OCI-LY7 (cell line): ENCODE measurements around the gene AIP. TPM values are rescaled to one million over a fixed set of nuclear protein-coding genes. Genes with fewer than 3 reads are reported as not detected.

Experiments used
- Bru-seq: library from RNA; stranded (reverse); fragments of 400-500 nt; gene quantifications from one replicate; lab custom pipeline; 2021; lab: Mats Ljungman, UMichigan
- BruChase-seq, 2 experiments: library from RNA; stranded (reverse); fragments of 400-500 nt; gene quantifications; one replicate each; lab custom pipeline; 2021; lab: Mats Ljungman, UMichigan
- BruUV-seq: library from RNA; stranded (reverse); fragments of 400-500 nt; replicated peaks from 2 replicates; lab custom pipeline; 2021; lab: Mats Ljungman, UMichigan
- CTCF ChIA-PET: fragments of 300-600 bp; sonication (Branson Sonifier 250); formaldehyde crosslinking; loops from one replicate; lab custom pipeline; 2022; ENCODE audit warnings: antibody characterized with exemption; ENCODE audit not compliant: unreplicated experiment; lab: Charles Lee
- POLR2A ChIA-PET: fragments of 300-600 bp; sonication (Branson Sonifier 250); formaldehyde crosslinking; loops from one replicate; lab custom pipeline; 2022; ENCODE audit warnings: antibody characterized with exemption; lab: Charles Lee
- DNase-seq: peaks from one replicate; pipeline ENCODE4 v3.0.0-alpha.2; 2015; ENCODE audit warnings: low spot score
- H2AFZ ChIP-seq: fragments of 200-600 bp; sonication (generic), shearing (Covaris generic); 2 replicates; pipeline ENCODE4 v1.6.1; 2014; ENCODE audit warnings: mild to moderate bottlenecking, antibody characterized with exemption, low read length, moderate library complexity
- H3K27ac ChIP-seq: fragments of 200-600 bp; sonication (generic); 2 replicates; pipeline ENCODE4 v1.5.1; 2014; ENCODE audit warnings: mixed run types, low read depth, mild to moderate bottlenecking, moderate library complexity, low read length, inconsistent platforms; ENCODE audit not compliant: poor library complexity, severe bottlenecking
- H3K36me3 ChIP-seq: fragments of 200-600 bp; sonication (generic); 2 replicates; pipeline ENCODE4 v1.6.1; 2014; ENCODE audit warnings: mild to moderate bottlenecking, antibody characterized with exemption, low read length, moderate library complexity, mixed read lengths; ENCODE audit not compliant: insufficient read depth
- H3K4me1 ChIP-seq: fragments of 200-600 bp; sonication (generic); 2 replicates; pipeline ENCODE4 v1.5.1; 2014; ENCODE audit warnings: mild to moderate bottlenecking, low read length; ENCODE audit not compliant: insufficient read depth, poor library complexity, severe bottlenecking
- H3K4me2 ChIP-seq: fragments of 200-600 bp; sonication (generic); 2 replicates; pipeline ENCODE4 v1.6.1; 2014; ENCODE audit warnings: mild to moderate bottlenecking, low read length
- H3K4me3 ChIP-seq: fragments of 200-600 bp; sonication (generic); 2 replicates; pipeline ENCODE4 v1.5.1; 2014; ENCODE audit warnings: mild to moderate bottlenecking, low read depth, low read length; ENCODE audit not compliant: poor library complexity, severe bottlenecking
- H3K79me2 ChIP-seq: fragments of 200-600 bp; sonication (generic); 2 replicates; pipeline ENCODE4 v1.6.1; 2016; ENCODE audit warnings: low read depth, mild to moderate bottlenecking, low read length, moderate library complexity, mixed read lengths; ENCODE audit not compliant: insufficient read depth
- H3K9me2 ChIP-seq: fragments of 200-600 bp; sonication (generic); 2 replicates; pipeline ENCODE4 v1.6.1; 2016; ENCODE audit warnings: mild to moderate bottlenecking, low read length, mixed read lengths; ENCODE audit not compliant: insufficient read depth
- H3K9me3 ChIP-seq: fragments of 200-600 bp; sonication (generic); 2 replicates; pipeline ENCODE4 v1.6.1; 2014; ENCODE audit warnings: mild to moderate bottlenecking, mixed run types, low read length, mixed read lengths
- H4K20me1 ChIP-seq: fragments of 200-600 bp; sonication (generic); 2 replicates; pipeline ENCODE4 v1.6.1; 2014; ENCODE audit warnings: mild to moderate bottlenecking, antibody characterized with exemption, low read length, moderate library complexity, mixed read lengths; ENCODE audit not compliant: insufficient read depth
- EZH2phosphoT487 ChIP-seq: fragments of 200-600 bp; sonication (generic); IDR thresholded peaks from 2 replicates; pipeline ENCODE4 v1.6.1; 2018; ENCODE audit warnings: low read depth, borderline replicate concordance, mild to moderate bottlenecking, mixed run types, antibody characterized with exemption, low read length, moderate library complexity, mixed read lengths
- intact Hi-C: fragments of 100-400 bp; cut with micrococcal nuclease; formaldehyde crosslinking; loops from one replicate; pipeline ENCODE4 v1.10.0; 2022; ENCODE audit not compliant: unreplicated experiment
- long read RNA-seq: library from polyadenylated mRNA; stranded (forward); transcript quantifications from one replicate; pipeline ENCODE4 v2.0.0, GENCODE V29; 2022
- total RNA-seq, 2 experiments: library from RNA; depleted of rRNA in 1 of 2; stranded (reverse); fragments of >200 nt in 1 of 2; shearing (Covaris generic) in 1 of 2; gene quantifications; 2 replicates each; pipeline ENCODE4 v1.2.3, GENCODE V29; 2014 to 2022
- TF ChIP-seq, protein P1 (sequence below): fragments of 200-600 bp; sonication (generic); conservative IDR thresholded peaks from 2 replicates; pipeline ENCODE4 v1.5.1; 2014; ENCODE audit warnings: mild to moderate bottlenecking, antibody characterized with exemption, low read length, moderate library complexity, mixed read lengths

The AIP gene
- total RNA-seq (2014; rRNA removed; shearing (Covaris generic)) (123 and 125 TPM in 2 replicates), total RNA-seq (2022) (112 and 116 TPM in 2 replicates), Bru-seq, nascent RNA (percentile 73 among the genes with signal in this experiment), BruChase-seq, experiment 1, labeled RNA remaining after a 6-hour chase (percentile 76 among the genes with signal in this experiment), BruChase-seq, experiment 2, labeled RNA remaining after a 2-hour chase (percentile 70 among the genes with signal in this experiment)
- long read RNA-seq, transcript AIP-201 (6 exons, 1,221 nt) = major isoform, 134 of 170 reads
- long read RNA-seq, partial matches to known transcripts = 20 of 170 reads
- long read RNA-seq, other reads (novel, unspliced or antisense) = 14 of 170 reads

DNA sequence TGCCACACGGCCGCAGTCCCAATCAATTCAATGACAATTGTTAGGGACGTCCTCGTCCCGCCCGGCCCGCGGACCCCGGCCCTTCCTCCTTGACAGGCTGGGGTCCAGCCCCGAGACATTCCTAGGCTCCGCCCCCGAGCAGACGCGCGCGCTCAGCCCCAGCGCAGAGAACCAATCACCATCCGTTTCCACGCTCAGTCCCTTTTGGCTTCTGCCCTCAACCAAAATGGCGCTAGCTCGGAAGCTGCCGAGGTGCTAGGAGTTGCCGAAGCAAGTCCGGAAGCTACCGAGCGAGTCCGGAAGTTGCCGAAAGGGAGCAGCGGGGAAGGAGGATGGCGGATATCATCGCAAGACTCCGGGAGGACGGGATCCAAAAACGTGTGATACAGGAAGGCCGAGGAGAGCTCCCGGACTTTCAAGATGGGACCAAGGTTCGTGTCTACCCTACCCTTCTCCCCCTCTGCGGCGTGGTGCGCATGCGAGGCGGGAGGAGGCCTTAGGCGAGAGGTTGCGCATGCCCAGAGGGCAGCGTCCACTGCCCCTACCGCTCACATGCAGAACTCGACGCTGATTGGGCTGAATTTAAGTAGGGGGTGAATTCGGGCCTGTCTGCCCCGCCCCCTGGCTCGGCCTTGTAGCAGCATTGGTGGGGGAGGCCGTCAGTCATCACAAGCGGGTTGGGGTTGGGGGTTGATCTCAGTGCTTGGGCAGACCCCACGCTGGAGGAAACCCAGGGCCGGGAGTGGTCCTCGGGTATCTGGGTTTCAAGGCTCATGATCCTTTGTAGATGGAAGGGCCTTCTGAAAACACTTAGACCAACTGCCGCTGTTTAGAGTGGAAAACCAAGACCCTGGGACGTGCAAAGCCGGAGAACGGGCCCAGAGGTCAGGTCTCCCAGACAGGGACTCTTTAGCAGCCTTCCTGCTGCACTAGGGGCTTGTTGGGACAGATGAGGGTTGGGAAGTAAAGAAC is at the start of gene AIP:
Gene AIP, plus strand, starts transcription at position 200 of the 972 bp plus-strand sequence. Its CDS starts 133 bp downstream, at position 333.
- DNase-seq = peak; percentile 99
- H3K36me3 ChIP-seq = peaks cover 11% of the 10 kb centered on the region
- intact Hi-C loops = loop anchor here (5.0 kb wide), 1 partner anchor 131 kb away; the partner anchor contains the start of gene POLD4
- H3K27ac ChIP-seq = peak within 1 kb of the TSS; percentile 87
- H3K9me2 ChIP-seq = no peaks in the 10 kb centered on the region
- H3K79me2 ChIP-seq = peaks cover 28% of the 10 kb centered on the region; the same call in 1 of the 2 replicates
- H4K20me1 ChIP-seq = no peaks in the 10 kb centered on the region
- H3K4me2 ChIP-seq = peak within 1 kb of the TSS; percentile 95
- H2AFZ ChIP-seq = peak within 1 kb of the TSS; percentile 71
- ChIA-PET CTCF (interaction anchor here (1.0 kb wide), 1 partner anchor 96 kb away, joined by 5 read pairs; no protein-coding TSS in a partner anchor), POLR2A (interaction anchor here (0.5 to 1.8 kb wide), 7 partner anchors 12 to 237 kb away, joined by 3 to 6 read pairs (median 3); partner anchors contain the start of genes PTPRCAP and TBC1D10C)
- peaks cover 44% of the 10 kb centered on the region for H3K4me1 ChIP-seq
- no TSS peak for BruUV-seq
- H3K9me3 ChIP-seq = no peaks in the 10 kb centered on the region
- peak within 1 kb of the TSS; percentile 71 for H3K4me3 ChIP-seq
- TF ChIP-seq EZH2phosphoT487 = no peak
- TF ChIP-seq, protein P1, sequence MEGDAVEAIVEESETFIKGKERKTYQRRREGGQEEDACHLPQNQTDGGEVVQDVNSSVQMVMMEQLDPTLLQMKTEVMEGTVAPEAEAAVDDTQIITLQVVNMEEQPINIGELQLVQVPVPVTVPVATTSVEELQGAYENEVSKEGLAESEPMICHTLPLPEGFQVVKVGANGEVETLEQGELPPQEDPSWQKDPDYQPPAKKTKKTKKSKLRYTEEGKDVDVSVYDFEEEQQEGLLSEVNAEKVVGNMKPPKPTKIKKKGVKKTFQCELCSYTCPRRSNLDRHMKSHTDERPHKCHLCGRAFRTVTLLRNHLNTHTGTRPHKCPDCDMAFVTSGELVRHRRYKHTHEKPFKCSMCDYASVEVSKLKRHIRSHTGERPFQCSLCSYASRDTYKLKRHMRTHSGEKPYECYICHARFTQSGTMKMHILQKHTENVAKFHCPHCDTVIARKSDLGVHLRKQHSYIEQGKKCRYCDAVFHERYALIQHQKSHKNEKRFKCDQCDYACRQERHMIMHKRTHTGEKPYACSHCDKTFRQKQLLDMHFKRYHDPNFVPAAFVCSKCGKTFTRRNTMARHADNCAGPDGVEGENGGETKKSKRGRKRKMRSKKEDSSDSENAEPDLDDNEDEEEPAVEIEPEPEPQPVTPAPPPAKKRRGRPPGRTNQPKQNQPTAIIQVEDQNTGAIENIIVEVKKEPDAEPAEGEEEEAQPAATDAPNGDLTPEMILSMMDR = no peak

DNA sequence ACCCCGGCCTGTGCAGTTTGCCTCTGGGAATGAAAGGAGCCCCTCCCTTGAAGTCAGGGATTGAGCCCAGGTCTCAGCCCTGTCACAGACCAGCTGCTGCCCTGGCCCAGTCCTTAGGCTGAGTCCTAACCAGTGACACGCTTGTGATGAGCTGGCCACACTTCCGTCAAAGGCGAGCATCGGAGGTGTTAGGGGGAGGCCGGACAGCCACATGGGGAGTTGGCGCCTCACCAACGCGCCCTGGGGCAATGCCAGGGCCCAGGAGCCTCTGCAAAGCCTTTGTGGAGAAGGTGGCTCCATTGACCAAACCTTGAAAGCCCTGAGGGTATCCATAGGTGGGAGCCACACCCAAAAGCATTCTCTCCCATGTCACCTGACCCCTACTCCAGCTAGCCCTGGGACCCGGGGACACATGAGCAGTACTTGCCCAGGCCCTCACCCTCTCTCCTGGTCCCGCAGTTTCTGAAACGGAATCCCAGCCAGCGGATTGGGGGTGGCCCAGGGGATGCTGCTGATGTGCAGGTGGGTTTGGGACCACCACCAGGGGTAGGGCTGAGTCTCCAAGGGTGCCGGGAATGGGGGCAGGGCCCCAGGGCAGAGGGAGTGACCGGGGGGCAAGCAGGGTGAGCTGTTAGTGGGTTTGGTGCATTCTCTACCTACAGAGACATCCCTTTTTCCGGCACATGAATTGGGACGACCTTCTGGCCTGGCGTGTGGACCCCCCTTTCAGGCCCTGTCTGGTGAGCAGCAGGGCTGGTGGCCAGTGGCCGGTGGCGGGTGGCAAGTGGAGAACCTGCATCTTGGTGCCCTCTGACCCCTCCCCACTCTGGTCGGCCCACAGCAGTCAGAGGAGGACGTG is 49.1 kb upstream of the AIP start:
- peaks cover 41% of the 10 kb centered on the region for H3K79me2 ChIP-seq
- peaks cover 12% of the 10 kb centered on the region for H4K20me1 ChIP-seq
- peak overlapping the region; percentile 94 for H3K27ac ChIP-seq
- ChIA-PET CTCF (no interaction called here), POLR2A (no interaction called here)
- peaks cover 68% of the 10 kb centered on the region for H3K36me3 ChIP-seq
- peaks cover 60% of the 10 kb centered on the region for H3K4me1 ChIP-seq
- no TSS peak for BruUV-seq
- peak overlapping the region; percentile 81 for H3K4me3 ChIP-seq
- no peak for DNase-seq
- H2AFZ ChIP-seq = no peak overlapping the region
- intact Hi-C loops = no loop called here
- no peak for TF ChIP-seq EZH2phosphoT487
- TF ChIP-seq, protein P1 = no peak
- H3K9me2 ChIP-seq = no peaks in the 10 kb centered on the region
- H3K4me2 ChIP-seq = peak overlapping the region; percentile 97
- H3K9me3 ChIP-seq = no peaks in the 10 kb centered on the region
